ENCODE data around the gene SLC2A10. TPM values are rescaled to one million over a fixed set of nuclear protein-coding genes. Genes with fewer than 3 reads are reported as not detected.

The SLC2A10 gene
- polyA plus RNA-seq, 5 donors: 18.2 to 24.0 (median 20.5) TPM

DNA sequence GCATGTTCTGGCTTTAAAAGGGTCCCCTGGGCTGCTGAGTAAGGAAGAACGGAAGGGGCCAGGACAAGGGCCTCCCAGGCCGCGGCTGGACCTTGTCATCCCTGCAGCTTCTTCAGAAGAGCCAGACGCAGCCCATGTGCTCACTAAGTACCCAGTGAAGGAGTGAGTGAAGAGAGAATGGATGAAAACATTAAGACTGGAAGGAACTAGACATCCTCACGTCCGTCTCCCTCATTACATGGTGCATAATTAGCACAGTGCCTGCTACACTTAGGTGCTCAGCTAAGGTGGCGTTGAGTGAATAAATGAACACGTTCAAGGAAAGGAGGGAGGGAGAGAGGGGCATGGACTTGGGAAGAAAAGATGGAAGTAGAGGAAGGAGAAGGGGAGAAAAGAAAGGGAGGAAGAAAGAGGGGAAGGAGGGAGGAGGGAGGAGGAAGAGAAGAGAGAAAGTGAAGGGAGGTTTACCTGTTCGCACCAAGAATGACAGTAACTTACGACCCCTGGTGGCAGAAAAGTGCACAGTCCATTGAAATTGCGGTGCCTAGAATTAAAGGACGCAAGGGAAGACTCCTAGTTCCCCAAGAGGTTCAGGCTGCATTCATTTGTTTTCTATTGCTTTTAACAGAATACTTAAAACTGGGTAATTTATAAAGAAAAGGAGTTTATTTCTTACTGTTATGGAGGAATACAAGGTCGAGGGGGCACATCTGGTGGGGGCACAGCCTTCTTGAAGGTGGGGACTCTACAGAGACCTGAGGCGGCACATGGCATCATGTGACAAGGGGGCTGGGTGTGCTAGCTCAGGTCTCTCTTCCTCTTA is 28.2 kb upstream of the SLC2A10 start:
- DNase-seq: peak in 1 of 2 donors; percentile 60

DNA sequence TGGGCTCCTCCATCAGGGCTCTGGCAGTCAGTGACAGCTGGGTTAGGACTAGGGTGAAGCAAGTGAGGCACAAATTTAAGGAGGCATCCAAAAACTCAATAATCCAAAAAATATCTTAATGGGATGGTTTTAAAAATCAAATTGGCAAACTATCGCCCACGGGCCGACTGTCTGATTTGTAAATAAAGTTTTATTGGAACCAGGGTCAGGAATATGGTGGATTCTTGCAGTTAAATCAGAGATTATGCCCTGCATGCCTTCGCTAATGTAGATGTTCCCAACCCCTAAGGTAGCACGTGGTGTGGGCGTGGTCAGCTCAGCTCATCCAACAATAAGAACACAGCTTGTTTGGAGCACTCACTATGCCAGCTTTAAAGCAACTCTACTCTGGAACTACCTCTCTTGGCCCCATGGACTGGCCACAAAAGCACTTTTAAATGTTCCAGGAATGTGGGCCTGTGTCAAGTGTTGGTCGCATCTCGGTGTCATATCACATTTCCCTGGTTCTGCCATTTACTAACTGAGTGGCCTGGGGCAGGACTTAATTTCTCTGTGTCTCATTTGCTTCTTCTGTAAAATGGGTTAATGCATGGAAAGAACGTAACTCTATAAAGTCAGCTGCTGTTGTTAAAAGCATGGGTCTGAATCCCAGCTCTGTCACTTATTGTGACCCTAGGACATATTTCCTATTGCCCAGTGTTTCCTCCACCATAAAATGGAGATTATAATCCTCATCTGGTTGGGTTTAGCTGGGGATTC is 27.2 kb upstream of the SLC2A10 start:
- DNase-seq: no peak

- DNase-seq: peak in 1 of 2 donors; percentile 48
Measured at GRCh38 chr20:46683011-46683667, 26.3 kb upstream of the SLC2A10 start.

DNA sequence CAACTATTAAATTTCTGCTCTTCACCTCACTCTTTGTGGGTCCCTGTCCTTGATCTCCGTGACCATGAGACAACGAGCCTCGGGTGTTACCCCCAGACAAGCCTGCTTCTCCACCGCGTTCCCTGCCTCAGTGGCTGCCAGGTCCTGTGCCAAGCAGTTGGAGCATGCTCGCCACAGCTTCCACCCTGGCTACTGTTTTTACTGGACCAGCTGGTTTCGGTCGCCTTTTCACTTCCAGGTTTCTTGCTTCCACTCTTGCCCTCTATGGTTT is 25.8 kb upstream of the SLC2A10 start:
- no peak for DNase-seq

DNA sequence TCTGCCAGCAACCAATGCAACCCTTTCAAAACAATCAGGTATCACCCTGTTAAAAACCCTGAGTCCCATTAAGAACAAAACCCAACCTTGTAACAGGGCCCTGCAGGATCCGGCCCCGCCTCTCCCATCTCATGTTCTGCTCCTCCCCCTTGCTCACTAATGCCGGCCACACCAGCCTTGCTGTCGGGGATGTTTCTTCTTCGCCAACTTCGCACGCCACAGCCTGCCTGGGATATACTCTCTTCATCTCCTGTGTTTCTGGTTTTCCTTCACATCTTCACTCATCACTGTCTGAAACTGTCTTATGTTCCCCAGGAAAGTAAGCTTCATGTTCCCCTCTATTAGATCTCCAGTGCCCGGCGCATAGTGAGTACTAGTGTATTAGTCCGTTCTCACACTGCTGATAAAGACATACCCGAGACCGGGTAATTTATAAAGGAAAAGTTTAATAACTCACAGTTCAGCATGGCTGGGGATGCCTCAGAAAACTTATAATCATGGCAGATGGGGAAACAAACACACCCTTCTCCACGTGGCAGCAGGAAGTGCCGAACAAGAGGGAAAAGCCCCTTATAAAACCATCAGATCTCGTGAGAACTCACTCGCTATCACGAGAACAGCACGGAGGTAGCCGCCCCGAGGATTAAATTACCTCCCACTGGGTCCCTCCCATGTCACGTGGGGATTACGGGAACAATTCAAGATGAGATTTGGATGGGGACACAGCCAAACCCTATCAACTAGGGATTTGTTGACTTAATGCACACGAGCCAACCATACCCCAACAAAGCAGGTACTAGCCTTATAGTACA is 25.3 kb upstream of the SLC2A10 start:
- peak in 1 of 2 donors; percentile 61 for DNase-seq

DNA sequence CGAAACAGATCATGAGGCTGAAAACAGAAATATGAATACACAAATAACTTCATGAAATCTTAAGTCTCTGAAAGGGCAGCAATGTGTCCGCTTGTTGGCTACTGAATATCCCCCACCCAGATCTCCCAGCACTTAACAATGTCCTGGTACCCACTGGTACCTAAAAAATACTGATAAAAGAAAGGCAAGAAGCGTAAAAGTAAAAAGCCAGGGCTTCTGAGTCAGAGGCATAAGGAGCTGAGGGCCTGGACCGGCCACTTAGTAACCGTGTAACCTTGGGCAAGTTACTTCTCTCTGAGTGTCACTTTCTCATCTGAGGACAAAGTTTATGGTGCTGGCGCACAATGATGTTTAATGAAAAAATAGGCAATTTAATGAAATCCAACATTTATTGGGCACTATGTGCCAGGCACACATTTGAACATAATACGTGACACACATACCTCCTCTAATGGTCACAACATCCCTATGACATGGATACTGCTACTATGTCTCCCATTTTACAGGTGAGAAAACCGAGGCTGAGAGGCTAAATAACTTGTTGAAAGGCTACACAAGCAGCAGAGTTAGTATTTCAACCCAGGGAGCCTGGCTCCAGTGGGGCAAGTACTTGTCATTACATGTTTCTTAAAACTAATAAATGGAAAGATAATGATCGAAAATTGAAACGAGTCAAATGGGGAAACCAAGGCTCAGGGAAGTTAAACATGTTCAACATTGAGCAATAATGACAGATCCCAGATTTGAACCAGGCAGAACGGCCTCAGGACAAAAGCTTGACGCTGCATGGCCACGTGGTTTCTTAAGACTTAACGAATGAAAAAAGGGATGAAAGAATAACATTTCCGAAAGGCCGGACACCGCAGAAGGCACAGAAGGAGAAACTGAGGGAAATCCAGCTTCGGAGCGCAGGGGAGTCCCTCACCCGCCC is 21.0 kb upstream of the SLC2A10 start:
- no peak for DNase-seq

DNA sequence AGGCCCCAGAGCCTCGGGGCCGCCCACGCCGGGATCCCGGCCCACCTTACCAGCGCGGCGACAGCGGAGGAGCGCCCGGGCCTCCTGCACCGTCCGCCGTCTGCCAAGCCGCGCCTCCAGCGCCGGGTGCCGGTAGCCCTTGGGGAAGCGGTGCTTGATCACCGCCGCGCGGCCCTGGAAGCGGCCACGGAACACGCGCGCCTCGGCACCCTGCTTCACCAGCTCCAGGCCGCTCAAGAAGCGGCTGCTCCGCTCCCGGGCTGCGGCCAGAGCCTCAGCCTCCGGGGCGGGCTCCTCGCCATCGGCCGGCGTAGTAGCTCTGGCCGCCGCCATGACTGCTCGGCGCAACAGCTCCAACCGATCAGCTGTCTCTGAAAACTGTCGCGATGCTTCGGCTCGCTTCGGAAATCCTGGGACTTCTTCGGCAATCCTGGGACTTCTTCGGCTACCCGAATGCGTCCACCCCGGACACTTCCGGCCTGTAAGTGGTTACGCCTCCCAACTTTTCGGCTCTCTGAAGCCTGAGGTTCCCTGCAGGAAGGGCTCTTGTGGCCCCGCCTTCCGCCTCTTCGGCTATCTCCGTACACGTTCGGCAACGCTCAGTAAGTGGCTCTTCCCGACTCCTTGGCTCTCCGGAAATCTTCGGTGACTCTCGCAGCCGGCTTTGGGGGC is 20.2 kb upstream of the SLC2A10 start, which contains the start of gene TP53RK:
Gene TP53RK, minus strand, starts transcription at position 363 of the 672 bp plus-strand sequence. Its CDS starts 30 bp downstream, at position 333.
- DNase-seq: peak; percentile 99

- DNase-seq: no peak
Measured at GRCh38 chr20:46689754-46690085, 19.7 kb upstream of the SLC2A10 start.

GRCh38 chr20:46690219-46691106 is 19.0 kb upstream of the SLC2A10 start:
- DNase-seq: no peak

DNA sequence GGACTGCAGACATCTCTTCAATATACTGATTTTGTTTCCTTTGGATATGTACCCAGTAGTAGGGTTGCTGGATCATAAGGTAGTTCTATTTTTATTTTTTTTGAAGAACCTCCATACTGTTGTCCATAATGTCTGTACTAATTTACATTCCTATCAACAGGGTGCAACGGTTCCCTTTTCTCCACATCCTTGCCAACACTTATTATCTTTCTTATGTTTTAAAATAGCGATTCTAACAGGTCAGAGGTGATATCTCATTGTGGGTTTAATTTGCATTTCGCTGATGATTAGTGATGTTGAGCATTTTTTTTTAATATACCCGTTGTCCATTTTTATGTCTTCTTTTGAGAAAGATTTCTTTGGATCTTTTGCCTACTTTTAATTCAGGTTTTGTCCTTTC is 18.3 kb upstream of the SLC2A10 start:
- DNase-seq: no peak

- DNase-seq: no peak
Measured at GRCh38 chr20:46694484-46694883, 15.0 kb upstream of the SLC2A10 start.

DNA sequence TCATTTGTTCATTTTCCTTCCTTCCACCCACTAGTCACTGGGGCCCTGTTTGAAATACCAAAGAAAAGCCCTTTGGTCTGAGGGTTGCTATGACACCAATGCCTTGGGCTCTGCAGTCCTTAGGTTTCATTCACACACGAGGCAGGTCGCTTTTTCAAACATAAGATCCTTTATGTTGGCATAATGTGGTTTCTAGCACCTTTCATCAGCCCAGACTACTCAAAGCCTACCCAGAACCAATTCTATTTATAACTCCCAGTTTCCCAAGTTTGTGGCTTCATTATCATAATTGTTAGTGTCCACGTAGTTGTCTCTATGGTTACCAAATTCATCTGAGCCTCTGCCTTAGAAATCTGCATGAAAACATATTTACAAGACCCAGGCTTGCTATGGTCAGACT is 13.6 kb upstream of the SLC2A10 start:
- DNase-seq: no peak

DNA sequence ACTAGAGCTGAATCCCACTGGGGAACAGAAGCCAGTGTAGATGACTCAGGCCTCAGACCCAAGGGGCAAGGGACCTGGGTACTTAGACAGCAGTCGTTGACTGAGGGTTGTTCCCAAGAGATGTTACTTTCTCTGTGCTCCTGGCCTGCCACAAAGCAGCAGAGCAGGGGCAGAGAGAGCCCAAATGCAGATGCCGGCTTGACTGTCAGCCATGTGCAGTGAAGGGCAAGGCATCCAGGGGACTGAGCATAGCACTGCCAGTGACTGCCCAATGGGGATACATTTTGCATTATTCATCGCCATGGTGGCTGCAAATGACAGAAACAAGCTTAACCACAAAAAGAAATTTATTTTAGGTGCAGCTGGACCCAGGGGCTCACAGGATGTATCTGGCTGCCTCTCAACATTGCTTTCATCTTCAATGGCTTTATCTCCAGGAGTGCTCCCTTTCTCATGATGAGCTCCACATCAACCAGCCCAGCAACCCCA is 12.6 kb upstream of the SLC2A10 start:
- DNase-seq: no peak

DNA sequence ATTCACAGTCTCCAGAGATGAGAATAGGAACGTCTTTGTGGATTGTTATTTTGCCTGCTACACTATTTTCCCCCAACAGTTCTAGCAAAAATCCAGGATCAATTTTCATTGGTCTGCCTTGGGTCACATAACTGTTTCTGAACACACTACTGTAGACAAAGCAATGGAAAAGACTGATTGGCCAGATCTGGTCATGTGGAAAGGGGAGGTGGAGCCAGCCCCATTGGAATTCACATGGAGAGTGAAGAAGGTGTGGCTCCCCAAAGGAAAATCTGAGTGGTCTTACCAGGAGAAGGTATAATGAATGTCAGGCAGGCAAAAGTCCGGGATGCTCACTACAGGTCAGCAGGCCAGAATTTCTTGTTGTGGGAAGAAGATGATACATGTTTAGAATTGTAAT is 10.7 kb upstream of the SLC2A10 start:
- DNase-seq: no peak

GRCh38 chr20:46699651-46700359 is 9.6 kb upstream of the SLC2A10 start:
- DNase-seq: no peak

- DNase-seq: no peak
Measured at GRCh38 chr20:46700481-46700880, 9.0 kb upstream of the SLC2A10 start.

DNA sequence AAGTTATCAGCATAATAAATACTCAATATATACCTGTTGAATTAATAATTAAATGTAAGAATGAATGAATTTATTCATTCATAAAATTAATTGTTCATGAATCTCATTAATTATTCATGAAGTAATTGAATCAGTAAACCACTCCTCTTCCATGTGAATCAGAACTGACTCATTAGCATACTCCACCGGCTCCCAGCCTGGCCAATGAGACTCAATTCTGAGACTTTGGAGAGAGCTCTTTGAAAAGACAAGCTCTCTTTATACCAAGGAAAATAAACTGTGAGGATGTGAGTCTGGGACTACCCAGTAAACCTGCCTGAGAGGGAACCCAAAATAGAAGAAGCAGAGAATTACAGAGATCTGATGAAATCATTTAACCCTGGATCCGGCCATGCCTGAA is 8.4 kb upstream of the SLC2A10 start:
- DNase-seq: no peak

DNA sequence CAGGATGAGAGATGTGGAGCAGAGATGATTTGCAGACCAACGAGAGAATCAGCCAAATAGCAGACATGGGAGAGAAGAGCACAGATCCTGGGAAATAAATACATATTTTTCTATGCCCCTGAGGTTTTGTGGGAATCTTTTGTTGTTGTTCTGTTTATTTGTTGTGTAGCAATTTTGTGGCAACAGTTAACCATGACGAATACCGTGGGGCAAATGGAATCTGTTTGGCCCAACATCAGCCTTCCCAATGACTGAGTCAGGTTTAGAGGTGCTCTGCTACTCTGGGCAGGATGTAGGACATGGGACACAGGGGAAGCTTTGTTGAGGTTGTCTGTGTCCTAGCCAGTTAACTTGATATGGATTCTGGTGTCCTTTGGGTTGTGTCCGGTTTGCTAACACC is 7.9 kb upstream of the SLC2A10 start:
- no peak for DNase-seq
